CD4-positive, CD25-positive, alpha-beta regulatory T cell (primary cell): ENCODE measurements around the gene SLC37A2. TPM values are rescaled to one million over a fixed set of nuclear protein-coding genes. Genes with fewer than 3 reads are reported as not detected.
"Not testable (repeated sequence)": the region's sequence is repeated elsewhere in the genome, so short reads cannot be mapped to it uniquely, and the experiment has no call there.

Source experiments
- ATAC-seq, 2 donors: fragments of 150-1000 bp; cut with Tn5 transposase; one replicate each; pipeline ENCODE4 v1.10.0; 2021; ENCODE audit warnings: low read depth in 2 of 2, moderate number of reproducible peaks in 2 of 2, moderate library complexity in 1 of 2
- DNase-seq, 3 donors: peaks; one replicate each; pipeline versions ENCODE4 v3.0.0 to v3.0.0-alpha.2; 2012 to 2022; ENCODE audit warnings: mixed read lengths in 1 of 3
- H3K27ac ChIP-seq: one replicate; pipeline ENCODE4 v1.7.0; 2013; ENCODE audit warnings: mild to moderate bottlenecking, low read length; ENCODE audit not compliant: insufficient read depth, poor library complexity, severe bottlenecking
- H3K27me3 ChIP-seq: one replicate; pipeline ENCODE4 v1.7.0; 2013; ENCODE audit warnings: low read length; ENCODE audit not compliant: control insufficient read depth, insufficient read depth
- H3K36me3 ChIP-seq: one replicate; pipeline ENCODE4 v1.7.0; 2013; ENCODE audit warnings: mild to moderate bottlenecking, low read length, moderate library complexity; ENCODE audit not compliant: control insufficient read depth, insufficient read depth
- H3K4me1 ChIP-seq: 2 replicates; pipeline ENCODE4 v1.7.0; 2013; ENCODE audit warnings: mild to moderate bottlenecking, low read length; ENCODE audit not compliant: insufficient read depth, control insufficient read depth, poor library complexity, severe bottlenecking
- H3K4me3 ChIP-seq: one replicate; pipeline ENCODE4 v1.7.0; 2013; ENCODE audit warnings: low read depth, mild to moderate bottlenecking, low read length, moderate library complexity
- H3K9me3 ChIP-seq, 2 experiments: 1 replicate in 1 of 2; 2 replicates in 1 of 2; pipeline ENCODE4 v1.7.0; 2013; ENCODE audit warnings: low read length in 2 of 2, mild to moderate bottlenecking in 1 of 2, moderate library complexity in 1 of 2; ENCODE audit not compliant: control insufficient read depth in 2 of 2
- H3K27ac Mint-ChIP-seq, 3 donors: one replicate each; pipeline ENCODE4 v1.8.0; 2020 to 2022; ENCODE audit warnings: mild to moderate bottlenecking in 3 of 3, mixed read lengths in 3 of 3, moderate library complexity in 2 of 3
- H3K27me3 Mint-ChIP-seq: one replicate; pipeline ENCODE4 v1.8.0; 2022; ENCODE audit warnings: mild to moderate bottlenecking, mixed read lengths
- H3K36me3 Mint-ChIP-seq: one replicate; pipeline ENCODE4 v1.8.0; 2020; ENCODE audit warnings: mixed read lengths
- H3K4me1 Mint-ChIP-seq, 4 donors: one replicate each; pipeline ENCODE4 v1.8.0; 2020 to 2022; ENCODE audit warnings: mixed read lengths in 4 of 4, mild to moderate bottlenecking in 1 of 4
- H3K4me3 Mint-ChIP-seq, 4 donors: one replicate each; pipeline ENCODE4 v1.8.0; 2020 to 2022; ENCODE audit warnings: mild to moderate bottlenecking in 4 of 4, mixed read lengths in 4 of 4, moderate library complexity in 3 of 4
- H3K9me3 Mint-ChIP-seq, 7 donors: one replicate each; pipeline ENCODE4 v1.8.0; 2020 to 2022; ENCODE audit warnings: mixed read lengths in 7 of 7, mild to moderate bottlenecking in 3 of 7, moderate library complexity in 2 of 7
- polyA plus RNA-seq, 4 donors: library from polyadenylated mRNA; unstranded; fragments of 300-500 nt; fragmentation: Illumina TruSeq; gene quantifications; one replicate each; pipeline ENCODE4 v1.2.3, GENCODE V29; 2021
- total RNA-seq: library from RNA; stranded (reverse); gene quantifications from one replicate; pipeline ENCODE4 v1.2.3, GENCODE V29; 2022

SLC37A2 gene
- total RNA-seq (not detected), polyA plus RNA-seq (under 1 TPM in 3 of 4 donors, not detected in 1; 0.17 to 0.41 (median 0.24) TPM)

DNA sequence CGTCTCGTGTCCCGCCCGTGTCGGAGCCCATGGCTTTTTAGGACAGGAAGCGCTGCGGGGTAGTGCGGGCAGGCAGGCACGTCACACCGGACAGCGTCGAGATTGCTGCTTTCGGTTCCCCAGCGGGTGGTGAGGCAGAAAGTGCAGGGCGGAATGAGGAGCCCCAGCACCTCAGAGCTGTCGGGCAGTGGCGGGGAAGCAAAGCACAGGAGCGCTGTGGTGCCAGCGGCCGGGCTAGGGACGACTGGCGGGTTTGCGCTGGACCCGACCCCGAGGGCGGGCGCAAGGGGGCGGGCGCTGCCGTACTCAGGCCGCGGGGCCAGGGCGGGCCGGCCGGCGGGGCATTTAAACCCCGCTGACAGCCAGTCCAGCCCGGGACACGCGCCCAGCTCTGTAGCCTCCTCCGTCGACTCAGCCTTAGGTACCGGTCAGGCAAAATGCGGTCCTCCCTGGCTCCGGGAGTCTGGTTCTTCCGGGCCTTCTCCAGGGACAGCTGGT lies at the start of gene SLC37A2:
Gene SLC37A2 (plus strand): TSS at position 375 of the 498 bp plus-strand sequence. CDS start 63 bp downstream, at position 438.
- Mint-ChIP-seq H3K36me3 (no peaks in the 10 kb centered on the region), H3K27me3 (peaks cover 52% of the 10 kb centered on the region), H3K9me3 (peaks cover 0 to 3% (median 0%) of the 10 kb centered on the region in 7 donors), H3K27ac (peak within 1 kb of the TSS in 2 of 3 donors; percentile 73 to 82), H3K4me1 (peaks cover 0 to 16% (median 3%) of the 10 kb centered on the region in 4 donors), H3K4me3 (peak within 1 kb of the TSS; percentile 76 to 87 (median 85))
- Histone ChIP-seq H3K27ac (no peak within 1 kb of the TSS), H3K4me3 (no peak within 1 kb of the TSS), H3K9me3 (no peaks in the 10 kb centered on the region), H3K27me3 (peaks cover 24% of the 10 kb centered on the region), H3K36me3 (no peaks in the 10 kb centered on the region), H3K4me1 (peaks cover 10% of the 10 kb centered on the region)
- ATAC-seq: peak; percentile 75 to 78
- DNase-seq: peak in 2 of 3 donors; percentile 25 to 68

DNA sequence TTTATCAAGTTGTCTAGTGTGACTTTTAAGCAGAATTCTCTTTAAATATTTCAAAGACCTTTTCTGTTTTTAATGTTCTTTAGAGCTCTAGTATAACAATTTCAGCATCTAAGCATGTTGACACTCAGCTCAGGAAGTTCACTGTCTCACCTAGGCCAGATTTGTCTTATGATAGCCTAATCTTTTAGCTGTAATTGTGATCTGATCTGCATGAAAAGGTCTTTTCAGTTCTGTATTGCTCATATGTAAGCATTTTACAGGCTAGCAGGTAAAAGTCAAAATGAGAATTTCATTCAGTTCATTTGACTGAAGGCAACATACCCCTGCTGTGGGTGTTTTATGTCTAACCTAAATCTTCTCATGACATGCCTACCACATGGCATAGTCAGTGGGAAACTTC lies 46.7 kb upstream of the SLC37A2 start:
- ATAC-seq: no peak
- peaks cover 4% of the 10 kb centered on the region for H3K36me3 Mint-ChIP-seq
- H3K4me3 Mint-ChIP-seq: no peak overlapping the region
- H3K27me3 Mint-ChIP-seq: no peaks in the 10 kb centered on the region
- Histone ChIP-seq H3K27ac (no peak overlapping the region), H3K4me1 (no peaks in the 10 kb centered on the region), H3K4me3 (no peak overlapping the region), H3K9me3 (no peaks in the 10 kb centered on the region), H3K27me3 (no peaks in the 10 kb centered on the region), H3K36me3 (no peaks in the 10 kb centered on the region)
- no peak overlapping the region for H3K27ac Mint-ChIP-seq
- peak in 1 of 3 donors; percentile 4 for DNase-seq
- H3K9me3 Mint-ChIP-seq: peaks cover 0 to 7% (median 1%) of the 10 kb centered on the region in 7 donors
- peaks cover 0 to 6% (median 2%) of the 10 kb centered on the region in 4 donors for H3K4me1 Mint-ChIP-seq

DNA sequence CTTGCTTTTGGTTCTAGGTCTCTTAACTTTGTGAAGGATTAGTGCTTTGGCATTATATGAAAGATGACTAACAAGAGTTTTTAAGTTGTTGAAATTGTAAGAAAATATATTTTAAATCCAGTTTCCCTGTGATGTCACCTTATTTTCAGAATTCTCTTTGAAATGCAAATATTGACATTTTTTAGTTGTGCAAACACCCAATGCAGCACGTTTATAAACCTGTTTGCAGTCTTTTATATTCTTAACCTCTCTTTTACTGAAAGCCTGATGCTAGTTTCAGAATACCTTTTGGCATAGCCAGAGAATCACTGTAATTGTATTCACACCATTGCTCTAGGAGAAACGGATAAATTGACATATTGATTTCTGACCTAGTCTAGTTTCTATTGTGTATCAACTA lies 42.8 kb upstream of the SLC37A2 start:
- Histone ChIP-seq H3K9me3 (no peaks in the 10 kb centered on the region), H3K27me3 (no peaks in the 10 kb centered on the region), H3K4me3 (no peak overlapping the region), H3K4me1 (no peaks in the 10 kb centered on the region), H3K27ac (no peak overlapping the region), H3K36me3 (no peaks in the 10 kb centered on the region)
- ATAC-seq: no peak
- H3K27me3 Mint-ChIP-seq: no peaks in the 10 kb centered on the region
- no peak for DNase-seq
- H3K4me3 Mint-ChIP-seq: no peak overlapping the region
- peaks cover 0 to 2% (median 0%) of the 10 kb centered on the region in 7 donors for H3K9me3 Mint-ChIP-seq
- H3K27ac Mint-ChIP-seq: no peak overlapping the region
- peaks cover 0 to 6% (median 2%) of the 10 kb centered on the region in 4 donors for H3K4me1 Mint-ChIP-seq
- H3K36me3 Mint-ChIP-seq: no peaks in the 10 kb centered on the region

GRCh38 chr11:125022551-125022950 lies 40.6 kb upstream of the SLC37A2 start:
- H3K27ac Mint-ChIP-seq: no peak overlapping the region
- Histone ChIP-seq H3K4me1 (no peaks in the 10 kb centered on the region), H3K9me3 (no peaks in the 10 kb centered on the region), H3K4me3 (no peak overlapping the region), H3K36me3 (no peaks in the 10 kb centered on the region), H3K27me3 (no peaks in the 10 kb centered on the region), H3K27ac (no peak overlapping the region)
- H3K27me3 Mint-ChIP-seq: no peaks in the 10 kb centered on the region
- no peak for DNase-seq
- H3K4me3 Mint-ChIP-seq: no peak overlapping the region
- no peaks in the 10 kb centered on the region for H3K36me3 Mint-ChIP-seq
- ATAC-seq: no peak
- H3K9me3 Mint-ChIP-seq: peaks cover 0 to 2% (median 0%) of the 10 kb centered on the region in 7 donors
- H3K4me1 Mint-ChIP-seq: peaks cover 0 to 3% (median 0%) of the 10 kb centered on the region in 4 donors

- DNase-seq: no peak
- H3K9me3 Mint-ChIP-seq: peaks cover 0 to 7% (median 0%) of the 10 kb centered on the region in 7 donors
- H3K4me3 ChIP-seq: no peak overlapping the region
- H3K4me3 Mint-ChIP-seq: no peak overlapping the region
- peaks cover 10% of the 10 kb centered on the region for H3K36me3 Mint-ChIP-seq
- ATAC-seq: no peak
- H3K9me3 ChIP-seq: no peaks in the 10 kb centered on the region
- peaks cover 0 to under 1% (median 0%) of the 10 kb centered on the region in 4 donors for H3K4me1 Mint-ChIP-seq
- no peaks in the 10 kb centered on the region for H3K27me3 ChIP-seq
- H3K27me3 Mint-ChIP-seq: no peaks in the 10 kb centered on the region
- no peak overlapping the region for H3K27ac Mint-ChIP-seq
- no peak overlapping the region for H3K27ac ChIP-seq
- H3K36me3 ChIP-seq: no peaks in the 10 kb centered on the region
- H3K4me1 ChIP-seq: no peaks in the 10 kb centered on the region
Observed at GRCh38 chr11:125025968-125026367, 37.1 kb upstream of the SLC37A2 start.

DNA sequence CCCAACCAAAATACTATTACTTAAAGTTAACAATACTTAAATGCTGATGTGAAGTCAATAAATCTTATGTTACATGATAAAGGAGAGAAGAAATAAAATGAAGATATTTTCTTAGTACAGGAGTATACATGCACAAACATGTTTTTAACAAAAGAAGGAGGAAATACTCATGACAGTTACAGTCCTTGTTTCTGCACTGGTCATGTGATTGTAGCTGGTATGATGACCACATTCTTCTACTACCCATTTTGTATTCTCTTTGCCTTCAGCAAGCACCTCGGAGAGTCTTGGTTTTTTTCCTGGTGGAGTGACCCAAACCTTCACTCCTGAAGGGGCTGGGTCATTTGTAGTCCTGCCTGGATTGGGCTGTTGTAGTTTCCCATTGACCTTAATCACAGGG lies 33.7 kb upstream of the SLC37A2 start:
- Mint-ChIP-seq H3K36me3 (peaks cover 26% of the 10 kb centered on the region), H3K9me3 (peaks cover 0 to 15% (median 10%) of the 10 kb centered on the region in 7 donors)
- not testable (repeated sequence) for H3K27ac ChIP-seq, H3K4me1 ChIP-seq, H3K27me3 ChIP-seq, ATAC-seq, H3K27ac Mint-ChIP-seq, H3K27me3 Mint-ChIP-seq, H3K9me3 ChIP-seq, H3K4me1 Mint-ChIP-seq, H3K4me3 ChIP-seq, DNase-seq, H3K36me3 ChIP-seq, H3K4me3 Mint-ChIP-seq

DNA sequence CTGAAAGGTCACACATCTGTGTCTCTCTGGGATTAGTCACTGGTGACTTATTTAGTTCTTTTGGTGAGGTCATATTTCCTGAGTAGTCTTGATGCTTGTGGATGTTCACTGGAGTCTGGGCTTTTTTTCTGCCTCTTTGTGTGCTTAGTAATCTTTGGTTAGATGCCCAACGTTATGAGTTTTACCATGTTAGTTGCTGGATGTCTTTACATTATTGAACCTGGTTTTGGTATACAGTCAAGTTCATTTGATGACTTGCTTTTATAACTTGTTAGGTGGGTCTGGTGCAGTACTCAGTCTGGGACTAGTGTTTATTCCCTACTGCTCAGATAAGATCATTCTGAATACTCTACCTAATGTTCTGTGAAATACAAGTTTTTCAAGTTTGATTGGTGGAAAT lies 26.2 kb upstream of the SLC37A2 start:
- Histone ChIP-seq H3K4me1 (no peaks in the 10 kb centered on the region), H3K9me3 (no peaks in the 10 kb centered on the region), H3K27me3 (no peaks in the 10 kb centered on the region), H3K27ac (no peak overlapping the region), H3K36me3 (no peaks in the 10 kb centered on the region), H3K4me3 (no peak overlapping the region)
- peaks cover 0 to 21% (median 9%) of the 10 kb centered on the region in 7 donors for H3K9me3 Mint-ChIP-seq
- ATAC-seq (no peak), DNase-seq (peak in 1 of 3 donors; percentile 23)
- H3K27me3 Mint-ChIP-seq: no peaks in the 10 kb centered on the region
- no peak overlapping the region for H3K27ac Mint-ChIP-seq
- no peak overlapping the region for H3K4me3 Mint-ChIP-seq
- H3K36me3 Mint-ChIP-seq: peaks cover 27% of the 10 kb centered on the region
- H3K4me1 Mint-ChIP-seq: peaks cover 0 to 6% (median 0%) of the 10 kb centered on the region in 4 donors

DNA sequence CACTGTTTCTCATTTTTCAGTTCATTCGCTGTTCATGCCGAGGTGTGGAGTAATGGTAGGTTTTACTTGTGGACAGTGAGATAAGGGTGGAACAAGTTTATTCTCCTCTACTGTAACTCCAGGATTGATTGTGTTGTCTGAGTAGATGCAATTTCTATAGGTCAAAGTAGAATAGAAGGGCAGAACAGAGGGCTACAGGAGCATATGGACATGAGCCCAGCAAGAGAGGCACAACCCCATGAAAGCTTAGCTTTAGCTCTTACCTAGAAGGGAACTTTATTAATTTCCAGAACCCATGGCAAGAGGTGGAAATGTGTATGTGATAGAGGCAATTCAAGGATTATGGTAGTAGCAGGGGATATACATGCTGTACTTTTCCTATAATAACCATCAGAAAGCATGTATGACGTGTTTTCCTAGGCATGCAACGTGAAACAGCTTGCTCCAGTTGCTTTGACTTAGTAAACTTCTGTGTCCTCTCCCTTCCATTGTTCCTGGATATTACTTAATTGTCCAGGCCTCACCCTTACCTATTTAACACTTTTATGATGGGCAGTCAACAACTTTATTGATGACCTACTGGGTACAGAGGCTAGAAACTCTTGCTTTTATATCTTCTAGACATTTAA lies 13.8 kb upstream of the SLC37A2 start:
- no peak overlapping the region for H3K27ac Mint-ChIP-seq
- DNase-seq (no peak), ATAC-seq (no peak)
- Histone ChIP-seq H3K27ac (no peak overlapping the region), H3K36me3 (no peaks in the 10 kb centered on the region), H3K9me3 (peaks cover 0 to 2% of the 10 kb centered on the region in 2 experiments), H3K4me1 (no peaks in the 10 kb centered on the region), H3K27me3 (no peaks in the 10 kb centered on the region), H3K4me3 (no peak overlapping the region)
- peaks cover 0 to 5% (median 0%) of the 10 kb centered on the region in 7 donors for H3K9me3 Mint-ChIP-seq
- no peak overlapping the region for H3K4me3 Mint-ChIP-seq
- H3K36me3 Mint-ChIP-seq: no peaks in the 10 kb centered on the region
- no peaks in the 10 kb centered on the region for H3K27me3 Mint-ChIP-seq
- no peaks in the 10 kb centered on the region for H3K4me1 Mint-ChIP-seq
